Measurements from ENCODE around the gene NUDT21. TPM values are rescaled to one million over a fixed set of nuclear protein-coding genes. Genes with fewer than 3 reads are reported as not detected.

The NUDT21 gene
- total RNA-seq, 1 experiment from 2014 or later: 218 TPM

DNA sequence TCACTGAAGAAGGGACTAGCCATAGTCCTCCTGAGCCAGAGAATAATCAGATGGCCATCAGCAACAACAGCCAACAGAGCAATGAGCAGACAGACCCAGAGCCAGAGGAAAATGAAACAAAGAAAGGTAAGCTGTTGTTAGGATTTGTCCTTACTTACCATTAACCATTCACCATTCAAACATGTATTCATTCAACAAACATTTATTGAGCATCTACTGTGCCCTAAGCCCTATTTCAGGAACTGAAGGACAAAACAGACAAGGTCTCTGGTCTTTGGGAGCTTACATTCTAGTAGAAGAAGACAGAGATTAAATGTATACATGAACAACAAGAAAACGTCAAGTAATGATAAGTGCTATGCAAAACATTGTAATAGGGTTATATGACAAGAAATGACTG is 19.5 kb upstream of the NUDT21 start:
- Histone ChIP-seq H3K9me3 (ENCODE audit: control insufficient read depth in 1 of 2, insufficient read depth in 1 of 2, low read depth in 1 of 2, low read length in 2 of 2) (no peaks in the 10 kb centered on the region), H4K20me1 (ENCODE audit: insufficient read depth) (no peaks in the 10 kb centered on the region), H3K9me2 (ENCODE audit: insufficient read depth) (no peaks in the 10 kb centered on the region), H3K4me2 (ENCODE audit: low read length) (no peak overlapping the region), H3K4me1 (ENCODE audit: control insufficient read depth in 1 of 2, insufficient read depth in 2 of 2, low read length in 2 of 2) (0 out of 4 replicates have a peak, but pooled peaks cover 0 to 4% of the 10 kb centered on the region in 2 experiments), H2AFZ (ENCODE audit: low read depth, low read length, poor library complexity, severe bottlenecking) (no peak overlapping the region), H3K36me3 (ENCODE audit: control insufficient read depth in 1 of 2, insufficient read depth in 2 of 2, low read length in 2 of 2) (peaks cover 52 to 65% of the 10 kb centered on the region in 2 experiments), H3K79me2 (ENCODE audit: insufficient read depth, low read length) (no peaks in the 10 kb centered on the region), H3K4me3 (replicated peaks in 1 of 2; ENCODE audit: low read depth in 1 of 2, low read length in 2 of 2) (no peak overlapping the region), H3K27me3 (ENCODE audit: insufficient read depth, low read length) (no peaks in the 10 kb centered on the region), H3K27ac (ENCODE audit: low read depth, low read length) (no peak overlapping the region), H3K9ac (ENCODE audit: low read length) (no peak overlapping the region)
- TF ChIP-seq ELF1 (IDR thresholded peaks at IDR 0.05; ENCODE audit: borderline replicate concordance, low read depth): no peak
- no peak for TF ChIP-seq SP1 (IDR thresholded peaks at IDR 0.05; ENCODE audit: low read depth)
- TF ChIP-seq, protein P1, sequence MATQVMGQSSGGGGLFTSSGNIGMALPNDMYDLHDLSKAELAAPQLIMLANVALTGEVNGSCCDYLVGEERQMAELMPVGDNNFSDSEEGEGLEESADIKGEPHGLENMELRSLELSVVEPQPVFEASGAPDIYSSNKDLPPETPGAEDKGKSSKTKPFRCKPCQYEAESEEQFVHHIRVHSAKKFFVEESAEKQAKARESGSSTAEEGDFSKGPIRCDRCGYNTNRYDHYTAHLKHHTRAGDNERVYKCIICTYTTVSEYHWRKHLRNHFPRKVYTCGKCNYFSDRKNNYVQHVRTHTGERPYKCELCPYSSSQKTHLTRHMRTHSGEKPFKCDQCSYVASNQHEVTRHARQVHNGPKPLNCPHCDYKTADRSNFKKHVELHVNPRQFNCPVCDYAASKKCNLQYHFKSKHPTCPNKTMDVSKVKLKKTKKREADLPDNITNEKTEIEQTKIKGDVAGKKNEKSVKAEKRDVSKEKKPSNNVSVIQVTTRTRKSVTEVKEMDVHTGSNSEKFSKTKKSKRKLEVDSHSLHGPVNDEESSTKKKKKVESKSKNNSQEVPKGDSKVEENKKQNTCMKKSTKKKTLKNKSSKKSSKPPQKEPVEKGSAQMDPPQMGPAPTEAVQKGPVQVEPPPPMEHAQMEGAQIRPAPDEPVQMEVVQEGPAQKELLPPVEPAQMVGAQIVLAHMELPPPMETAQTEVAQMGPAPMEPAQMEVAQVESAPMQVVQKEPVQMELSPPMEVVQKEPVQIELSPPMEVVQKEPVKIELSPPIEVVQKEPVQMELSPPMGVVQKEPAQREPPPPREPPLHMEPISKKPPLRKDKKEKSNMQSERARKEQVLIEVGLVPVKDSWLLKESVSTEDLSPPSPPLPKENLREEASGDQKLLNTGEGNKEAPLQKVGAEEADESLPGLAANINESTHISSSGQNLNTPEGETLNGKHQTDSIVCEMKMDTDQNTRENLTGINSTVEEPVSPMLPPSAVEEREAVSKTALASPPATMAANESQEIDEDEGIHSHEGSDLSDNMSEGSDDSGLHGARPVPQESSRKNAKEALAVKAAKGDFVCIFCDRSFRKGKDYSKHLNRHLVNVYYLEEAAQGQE (IDR thresholded peaks at IDR 0.05; ENCODE audit: low read depth): no peak
- no peak for TF ChIP-seq CBX3 (IDR thresholded peaks at IDR 0.05; ENCODE audit: low read depth)
- TF ChIP-seq, protein P2, sequence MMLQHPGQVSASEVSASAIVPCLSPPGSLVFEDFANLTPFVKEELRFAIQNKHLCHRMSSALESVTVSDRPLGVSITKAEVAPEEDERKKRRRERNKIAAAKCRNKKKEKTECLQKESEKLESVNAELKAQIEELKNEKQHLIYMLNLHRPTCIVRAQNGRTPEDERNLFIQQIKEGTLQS (IDR thresholded peaks at IDR 0.05): no peak
- no peak for TF ChIP-seq EGR1 (IDR thresholded peaks at IDR 0.05; ENCODE audit: low read depth)
- TF ChIP-seq FOSL1 (IDR thresholded peaks at IDR 0.05; ENCODE audit: low read depth): no peak
- no peak for TF ChIP-seq POLR2A (IDR thresholded peaks at IDR 0.05; ENCODE audit: borderline replicate concordance, extremely low read depth, insufficient read depth, insufficient read length)
- TF ChIP-seq TCF7L2 (IDR thresholded peaks at IDR 0.05; ENCODE audit: borderline replicate concordance, extremely low read depth, insufficient read depth, insufficient read length): no peak
- TF ChIP-seq ZFX (IDR thresholded peaks at IDR 0.05): no peak
- TF ChIP-seq JUND (IDR thresholded peaks at IDR 0.05): no peak
- TF ChIP-seq, protein P3, sequence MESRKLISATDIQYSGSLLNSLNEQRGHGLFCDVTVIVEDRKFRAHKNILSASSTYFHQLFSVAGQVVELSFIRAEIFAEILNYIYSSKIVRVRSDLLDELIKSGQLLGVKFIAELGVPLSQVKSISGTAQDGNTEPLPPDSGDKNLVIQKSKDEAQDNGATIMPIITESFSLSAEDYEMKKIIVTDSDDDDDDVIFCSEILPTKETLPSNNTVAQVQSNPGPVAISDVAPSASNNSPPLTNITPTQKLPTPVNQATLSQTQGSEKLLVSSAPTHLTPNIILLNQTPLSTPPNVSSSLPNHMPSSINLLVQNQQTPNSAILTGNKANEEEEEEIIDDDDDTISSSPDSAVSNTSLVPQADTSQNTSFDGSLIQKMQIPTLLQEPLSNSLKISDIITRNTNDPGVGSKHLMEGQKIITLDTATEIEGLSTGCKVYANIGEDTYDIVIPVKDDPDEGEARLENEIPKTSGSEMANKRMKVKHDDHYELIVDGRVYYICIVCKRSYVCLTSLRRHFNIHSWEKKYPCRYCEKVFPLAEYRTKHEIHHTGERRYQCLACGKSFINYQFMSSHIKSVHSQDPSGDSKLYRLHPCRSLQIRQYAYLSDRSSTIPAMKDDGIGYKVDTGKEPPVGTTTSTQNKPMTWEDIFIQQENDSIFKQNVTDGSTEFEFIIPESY (IDR thresholded peaks at IDR 0.05; ENCODE audit: extremely low read depth, insufficient replicate concordance, low read length): no peak
- no peak for TF ChIP-seq RAD21 (IDR thresholded peaks at IDR 0.05; ENCODE audit: low read depth)
- TF ChIP-seq, protein P4, sequence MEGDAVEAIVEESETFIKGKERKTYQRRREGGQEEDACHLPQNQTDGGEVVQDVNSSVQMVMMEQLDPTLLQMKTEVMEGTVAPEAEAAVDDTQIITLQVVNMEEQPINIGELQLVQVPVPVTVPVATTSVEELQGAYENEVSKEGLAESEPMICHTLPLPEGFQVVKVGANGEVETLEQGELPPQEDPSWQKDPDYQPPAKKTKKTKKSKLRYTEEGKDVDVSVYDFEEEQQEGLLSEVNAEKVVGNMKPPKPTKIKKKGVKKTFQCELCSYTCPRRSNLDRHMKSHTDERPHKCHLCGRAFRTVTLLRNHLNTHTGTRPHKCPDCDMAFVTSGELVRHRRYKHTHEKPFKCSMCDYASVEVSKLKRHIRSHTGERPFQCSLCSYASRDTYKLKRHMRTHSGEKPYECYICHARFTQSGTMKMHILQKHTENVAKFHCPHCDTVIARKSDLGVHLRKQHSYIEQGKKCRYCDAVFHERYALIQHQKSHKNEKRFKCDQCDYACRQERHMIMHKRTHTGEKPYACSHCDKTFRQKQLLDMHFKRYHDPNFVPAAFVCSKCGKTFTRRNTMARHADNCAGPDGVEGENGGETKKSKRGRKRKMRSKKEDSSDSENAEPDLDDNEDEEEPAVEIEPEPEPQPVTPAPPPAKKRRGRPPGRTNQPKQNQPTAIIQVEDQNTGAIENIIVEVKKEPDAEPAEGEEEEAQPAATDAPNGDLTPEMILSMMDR (IDR thresholded peaks at IDR 0.05 in 2 of 3, conservative IDR thresholded peaks at IDR 0.05 in 1 of 3; ENCODE audit: borderline replicate concordance in 1 of 3, insufficient read depth in 1 of 3, low read depth in 2 of 3, low read length in 2 of 3): no peak
- TF ChIP-seq SRF (IDR thresholded peaks at IDR 0.05; ENCODE audit: low read depth): no peak
- TF ChIP-seq YY1 (IDR thresholded peaks at IDR 0.05; ENCODE audit: extremely low read depth, insufficient replicate concordance, low read depth, low read length): no peak
- no peak for TF ChIP-seq EZH2phosphoT487 (IDR thresholded peaks at IDR 0.05; ENCODE audit: borderline replicate concordance)
- no peak for TF ChIP-seq CEBPB (IDR thresholded peaks at IDR 0.05; ENCODE audit: low read depth)
- TF ChIP-seq POLR2AphosphoS5 (IDR thresholded peaks at IDR 0.05; ENCODE audit: low read depth, low read length): no peak
- TF ChIP-seq, protein P5, sequence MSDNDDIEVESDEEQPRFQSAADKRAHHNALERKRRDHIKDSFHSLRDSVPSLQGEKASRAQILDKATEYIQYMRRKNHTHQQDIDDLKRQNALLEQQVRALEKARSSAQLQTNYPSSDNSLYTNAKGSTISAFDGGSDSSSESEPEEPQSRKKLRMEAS (IDR thresholded peaks at IDR 0.05): no peak
- POLR2A ChIA-PET: interaction anchor here (1.4 kb wide), 1 partner anchor 9 kb away, joined by 4 read pairs; no protein-coding TSS in a partner anchor
- CTCF ChIA-PET: no interaction called here
- BruUV-seq (replicated peaks): no TSS peak
- RAD21 ChIA-PET (ENCODE audit: low non-redundant PET in 1 of 2, low total read pairs in 2 of 2, uncharacterized antibody in 2 of 2, unreplicated experiment in 2 of 2): no interaction called here
- intact Hi-C loops (cut with micrococcal nuclease): no loop called here
- no peak for ATAC-seq
- DNase-seq (ENCODE audit: low read depth, low spot score): no peak

Data from HCT116 (cell line).